HG03575 (cell line): ENCODE measurements around the gene ARHGEF2.
A peak's percentile ranks its signal among the peaks of the same experiment; 100 is the strongest.

Source experiments
- ATAC-seq: cut with Tn5 transposase; IDR thresholded peaks from one replicate; pipeline ENCODE4 v1.9.1; 2021; ENCODE audit not compliant: unreplicated experiment, insufficient number of reproducible peaks, low FRiP score; ENCODE audit errors: extremely low read depth

Gene ARHGEF2

DNA sequence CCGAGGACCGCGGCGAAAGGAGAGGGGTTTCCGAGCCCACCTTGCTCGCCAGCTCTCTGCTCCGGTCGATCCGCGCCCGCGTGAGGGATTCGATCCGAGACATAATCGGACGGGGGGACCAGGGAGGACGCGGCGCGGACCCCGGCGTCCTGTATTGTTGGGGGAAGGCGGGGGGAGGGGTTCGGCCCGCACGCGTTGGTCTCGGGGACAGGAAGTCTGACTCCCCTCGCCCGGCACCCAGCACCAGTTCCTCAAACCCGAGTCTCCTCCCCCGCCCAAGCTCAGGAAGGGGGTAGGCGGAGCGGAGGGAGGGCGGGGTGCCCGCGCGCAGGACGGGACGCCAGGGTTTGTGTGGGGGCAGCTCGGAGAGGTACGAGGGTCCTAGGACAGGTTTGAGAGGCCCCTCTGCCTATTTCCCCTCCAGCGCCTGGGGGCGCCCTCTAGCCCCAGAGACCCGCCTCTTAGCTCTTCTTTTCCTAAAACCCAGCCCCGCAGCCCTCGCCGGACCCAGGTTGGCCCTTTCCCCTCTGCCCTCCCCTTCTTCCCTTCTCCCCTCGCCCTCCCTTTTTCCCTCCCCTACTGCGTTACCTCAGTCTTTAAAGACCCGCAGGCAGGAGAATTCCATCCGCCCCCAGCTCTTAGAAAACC lies at the start of gene ARHGEF2:
ARHGEF2 (minus strand) TSS at position 223 of the 648 bp plus-strand sequence; CDS start at position 103, 120 bp downstream.
- ATAC-seq, result no peak

DNA sequence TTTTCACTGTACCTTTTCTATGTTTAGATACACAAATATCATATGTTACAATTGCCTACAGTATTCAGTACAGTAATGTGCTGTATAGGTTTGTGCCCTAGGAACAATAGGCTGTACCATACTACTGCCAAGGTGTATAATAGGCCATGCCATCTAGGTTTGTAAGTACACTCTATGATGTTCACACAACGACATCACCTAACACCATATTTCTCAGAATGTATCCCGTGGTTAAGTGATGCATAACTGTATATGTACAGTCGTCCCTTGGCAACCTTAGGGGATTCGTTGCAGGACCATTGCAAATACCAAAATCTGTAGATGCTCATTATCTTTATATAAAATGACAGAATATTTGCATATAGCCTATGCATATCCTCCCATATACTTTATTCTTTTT lies 48.2 kb upstream of the ARHGEF2 start:
- no peak for ATAC-seq

DNA sequence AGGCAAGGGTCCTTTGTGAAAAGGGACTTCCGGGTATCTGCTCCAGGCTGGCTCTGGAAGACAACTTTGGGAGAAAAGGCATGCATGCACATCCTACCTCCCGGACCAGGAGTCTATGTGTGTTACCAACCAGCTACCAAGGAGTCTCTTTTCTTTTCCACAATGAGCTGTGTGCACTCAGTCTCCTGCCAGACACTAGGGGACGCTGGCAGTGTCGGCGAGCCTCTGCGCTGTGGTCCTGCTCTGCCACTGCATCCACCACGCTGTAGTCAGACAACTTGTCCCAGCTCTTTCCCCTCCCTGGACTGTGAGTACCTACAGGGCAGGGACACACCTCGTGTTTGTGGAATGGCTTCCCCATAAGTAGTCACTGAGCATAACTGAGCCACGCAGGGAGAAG lies 47.5 kb upstream of the ARHGEF2 start:
- no peak for ATAC-seq

DNA sequence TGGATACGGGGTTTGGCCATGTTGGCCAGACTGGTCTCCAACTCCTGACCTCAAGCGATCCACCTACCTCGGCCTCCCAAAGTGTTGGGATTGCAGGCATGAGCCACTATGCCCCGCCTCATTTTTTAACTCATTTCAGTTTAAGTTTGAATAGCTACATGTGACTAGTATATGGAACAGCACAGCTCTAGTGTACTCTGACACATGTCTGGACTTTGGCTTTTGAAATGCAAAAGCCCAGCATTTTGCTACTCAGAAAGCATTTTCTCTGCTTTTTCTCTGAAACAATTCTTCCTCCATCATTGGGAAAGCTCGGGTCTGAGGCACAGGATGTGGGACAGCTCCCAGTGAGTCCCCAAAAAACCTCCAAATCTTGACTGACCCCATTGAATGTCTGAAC lies 46.5 kb upstream of the ARHGEF2 start:
- ATAC-seq, result no peak

DNA sequence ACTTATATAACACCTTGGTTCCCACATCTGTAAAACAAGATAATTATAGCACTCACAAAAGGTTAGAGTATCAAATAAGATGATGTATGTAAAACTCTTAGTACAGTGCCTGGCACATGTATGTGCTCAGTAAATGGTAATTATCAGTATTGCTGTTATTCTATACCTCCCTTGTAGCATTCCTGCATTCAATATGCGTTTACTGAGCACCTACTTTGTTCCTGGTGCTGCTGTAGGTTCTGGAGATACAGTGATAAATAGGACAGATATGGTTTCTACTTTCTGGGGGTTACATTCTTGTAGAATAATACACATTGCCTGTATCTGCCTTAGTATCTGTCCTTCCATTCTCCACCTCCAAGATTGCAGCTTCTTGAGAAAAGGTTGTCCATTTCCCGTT lies 43.6 kb upstream of the ARHGEF2 start:
- ATAC-seq, result no peak

DNA sequence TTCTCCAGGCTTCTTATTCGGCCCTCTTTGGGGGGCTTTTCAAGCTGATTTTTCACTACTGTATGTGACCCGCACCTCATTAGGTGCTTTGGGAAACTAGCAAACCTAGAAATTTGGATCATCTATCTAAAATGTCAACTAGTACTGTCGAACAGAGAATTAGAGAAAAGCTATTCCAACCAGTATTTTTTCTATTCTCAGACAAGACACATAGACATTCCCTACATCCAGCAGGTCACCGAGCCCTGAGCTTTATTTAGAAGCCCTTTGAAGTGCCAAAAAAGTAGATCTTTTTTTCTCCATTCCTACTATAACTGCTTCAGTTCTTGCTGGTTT lies 42.7 kb upstream of the ARHGEF2 start:
- no peak for ATAC-seq

DNA sequence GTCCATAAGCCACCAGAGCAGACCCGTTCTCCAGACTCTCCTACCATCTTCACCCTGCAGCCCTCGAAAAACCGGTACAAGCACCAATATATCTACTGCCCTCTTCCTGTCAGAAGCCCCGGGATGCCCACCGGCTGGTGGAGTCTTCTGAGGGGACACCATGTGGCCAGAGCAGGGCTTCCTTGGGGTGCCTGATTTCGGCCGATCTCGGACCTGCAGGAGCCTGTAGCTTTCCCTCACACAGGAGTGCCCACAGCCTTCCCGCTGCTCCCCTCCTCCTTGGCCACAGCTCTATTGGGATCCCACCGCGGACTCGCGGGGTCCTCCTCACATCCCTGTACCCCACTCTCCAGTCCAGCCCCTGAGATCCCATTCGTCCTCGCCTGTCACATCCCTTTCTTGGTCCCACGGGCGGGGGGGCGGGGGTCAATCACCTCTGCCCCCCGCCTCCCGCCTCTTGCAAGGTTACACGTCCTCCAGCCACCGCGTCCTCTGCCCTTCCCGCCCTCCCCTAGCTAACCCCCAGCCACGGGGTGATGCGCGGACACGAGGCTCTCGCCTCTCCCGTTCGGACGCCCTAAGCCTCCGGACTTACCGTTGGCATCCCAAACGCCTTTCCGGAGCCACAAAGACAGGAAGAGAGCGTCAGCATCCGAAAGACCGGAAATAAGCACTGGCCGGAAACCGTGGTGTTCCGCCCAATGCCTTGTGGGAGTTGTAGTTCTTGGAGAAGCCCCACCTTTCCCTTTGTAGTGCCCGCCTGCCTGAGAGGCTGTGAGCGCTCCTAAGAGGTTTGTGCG lies 42.1 kb upstream of the ARHGEF2 start, which contains the start of gene SSR2:
SSR2 (minus strand) TSS at position 659 of the 800 bp plus-strand sequence. CDS start 784 bp downstream, outside the sequence.
- ATAC-seq, result peak; percentile 86

DNA sequence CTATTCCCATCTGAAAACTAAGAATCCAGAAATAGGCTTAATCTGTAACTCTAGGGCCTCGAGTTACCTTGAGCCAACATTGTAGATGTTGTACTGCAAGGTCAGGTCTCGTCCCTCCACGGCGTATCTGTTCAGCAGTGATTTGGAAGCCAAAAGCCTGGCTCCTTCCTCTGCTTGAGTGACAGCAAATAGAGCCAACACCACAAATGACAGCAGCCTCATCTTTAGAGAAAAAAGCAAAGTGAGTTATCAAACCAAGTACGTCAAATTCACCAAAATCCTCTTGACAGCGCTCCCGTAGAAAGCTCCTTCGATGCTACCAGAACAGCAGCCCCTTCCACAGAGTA lies 41.6 kb upstream of the ARHGEF2 start:
- ATAC-seq, result no peak

DNA sequence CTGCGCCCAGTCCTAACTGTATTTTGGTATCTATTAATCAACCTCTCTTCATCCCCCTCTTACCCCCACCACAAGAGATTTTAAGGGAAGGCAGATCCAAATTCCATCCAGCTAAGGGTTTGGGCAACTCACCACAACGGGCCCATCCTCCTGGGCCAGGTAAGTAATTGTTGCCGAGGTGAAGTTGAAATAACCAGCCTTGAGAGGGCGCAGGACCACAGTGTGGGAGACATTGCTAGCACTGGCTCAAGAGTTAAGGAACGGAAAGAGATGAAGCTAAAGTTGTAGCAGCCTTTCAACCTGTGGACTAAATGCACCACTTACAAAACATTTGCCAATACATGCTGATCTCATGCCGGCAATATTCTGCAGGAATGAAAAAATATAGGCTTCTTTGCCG lies 36.5 kb upstream of the ARHGEF2 start:
- ATAC-seq, result no peak

DNA sequence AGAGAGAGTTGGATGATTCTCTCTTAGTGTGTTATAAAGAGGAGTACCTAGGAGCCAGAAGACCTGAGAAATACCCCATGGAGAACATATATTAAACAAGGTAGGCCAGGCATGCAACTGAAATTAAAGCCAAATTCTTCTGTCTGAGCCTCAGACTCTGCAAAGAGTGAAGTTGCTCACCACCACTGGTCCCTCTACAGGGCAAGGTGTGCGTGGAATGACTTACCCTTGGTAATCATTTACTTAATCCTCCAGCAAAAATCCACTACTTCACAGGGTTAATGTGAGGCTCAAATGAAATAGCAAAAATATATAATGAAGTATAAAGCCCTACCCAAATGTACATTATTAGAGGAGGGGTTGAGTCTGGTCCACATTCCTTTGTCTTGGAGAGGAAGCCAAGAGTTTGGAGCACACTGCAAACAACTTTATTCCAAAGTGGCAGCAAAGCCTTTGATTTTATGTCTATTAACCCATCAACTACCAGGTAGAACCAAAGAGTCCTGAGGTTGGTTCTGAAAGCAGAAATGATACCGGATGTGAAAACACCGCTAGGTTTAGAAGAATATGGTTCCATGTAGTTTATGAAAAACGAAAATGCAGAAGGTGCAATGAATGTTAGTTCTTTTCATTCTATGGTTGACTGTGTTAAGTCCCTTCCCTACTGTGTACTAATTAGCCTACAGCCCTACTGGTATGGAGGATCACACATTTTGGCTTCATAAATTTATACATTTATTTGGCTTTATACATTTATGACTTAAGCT lies 33.9 kb upstream of the ARHGEF2 start:
- peak; percentile 69 for ATAC-seq

DNA sequence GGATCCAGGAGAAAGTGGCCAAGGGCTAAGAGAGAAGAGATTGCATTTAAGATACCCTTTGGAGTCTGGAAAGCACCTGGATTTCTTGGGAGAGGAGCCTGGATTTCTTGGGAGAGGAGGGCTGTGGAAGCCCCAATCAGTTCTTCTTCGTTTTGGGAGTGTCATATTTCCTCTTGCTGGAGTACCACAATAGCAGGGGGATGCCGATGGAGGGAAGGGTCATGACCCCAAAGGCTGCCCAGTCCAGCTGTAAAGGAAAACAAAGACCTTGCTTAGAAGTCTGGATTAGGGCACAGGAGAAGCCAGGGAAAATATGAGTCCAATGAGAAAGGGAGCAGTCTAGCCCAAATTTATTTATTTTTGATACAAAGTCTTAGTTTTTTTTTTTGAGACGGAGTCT lies 31.1 kb upstream of the ARHGEF2 start:
- ATAC-seq, result no peak

DNA sequence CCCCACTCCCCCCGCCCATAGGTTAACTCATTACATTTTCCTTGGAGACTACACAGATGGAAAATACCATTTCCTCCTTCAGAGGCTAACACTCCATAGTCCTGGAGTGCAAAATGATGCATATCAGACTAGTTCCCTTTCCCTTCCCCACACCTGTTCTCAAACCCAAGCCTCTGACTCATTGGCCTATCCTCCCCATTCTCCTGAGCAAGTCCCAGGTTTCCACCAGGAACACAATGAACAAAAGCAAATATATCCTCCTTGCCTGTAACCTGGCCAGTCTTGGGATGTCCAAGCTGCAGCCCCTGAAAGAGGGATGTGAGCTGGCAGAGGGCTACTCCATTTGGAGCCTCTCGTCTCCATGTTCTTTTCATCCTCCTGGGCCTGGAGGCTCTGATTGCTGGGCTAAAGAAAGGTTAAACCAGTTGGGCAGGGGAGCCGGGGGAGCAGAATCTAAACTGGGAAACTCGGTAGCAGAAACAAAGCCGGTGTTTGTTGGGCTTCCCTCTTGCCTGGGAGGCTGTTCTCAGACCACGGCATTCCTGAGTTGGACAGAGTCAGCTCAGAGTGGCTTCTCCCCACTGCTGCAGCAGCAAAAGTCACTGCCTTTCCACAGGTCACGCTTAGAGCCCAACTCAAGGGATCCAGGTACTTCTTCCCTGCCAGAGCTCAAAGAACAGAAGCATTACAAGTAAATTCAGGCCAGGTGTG lies 28.5 kb upstream of the ARHGEF2 start:
- ATAC-seq, result no peak

DNA sequence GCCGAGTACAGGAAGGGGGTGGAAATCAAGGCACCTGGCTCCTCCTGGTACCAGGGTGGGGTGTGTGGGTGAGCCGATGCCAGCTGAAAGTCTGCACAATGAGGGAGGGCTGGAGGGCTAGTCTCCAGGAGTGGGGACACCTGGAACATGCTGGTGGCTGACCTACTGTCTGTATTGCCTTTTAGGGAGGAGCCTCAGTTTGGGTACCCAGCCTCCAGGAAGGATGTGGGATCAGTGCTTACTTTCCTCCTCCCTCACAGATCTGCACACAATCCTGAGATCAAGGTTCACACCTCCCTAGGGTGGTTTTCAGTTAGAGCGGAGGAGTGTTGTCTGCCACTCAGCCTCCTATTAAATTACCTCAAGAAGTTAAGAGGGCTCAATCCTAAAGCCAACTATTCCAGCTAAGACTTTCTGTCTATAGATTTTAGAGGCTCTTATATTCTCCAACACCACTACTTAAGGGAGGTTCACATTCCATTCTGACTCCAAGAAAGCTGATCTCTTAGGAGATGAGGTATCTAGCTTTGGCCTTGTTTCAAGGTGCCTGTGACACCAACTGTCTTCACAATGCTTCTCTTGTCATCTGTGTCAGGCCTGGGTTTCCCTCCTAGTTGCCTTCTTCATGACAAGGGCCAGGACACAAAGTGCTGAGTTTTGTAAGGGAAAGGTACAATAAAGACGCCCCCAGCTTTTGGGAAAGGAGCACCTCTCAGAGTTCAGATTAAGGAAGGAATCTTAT lies 26.7 kb upstream of the ARHGEF2 start:
- ATAC-seq, result no peak

DNA sequence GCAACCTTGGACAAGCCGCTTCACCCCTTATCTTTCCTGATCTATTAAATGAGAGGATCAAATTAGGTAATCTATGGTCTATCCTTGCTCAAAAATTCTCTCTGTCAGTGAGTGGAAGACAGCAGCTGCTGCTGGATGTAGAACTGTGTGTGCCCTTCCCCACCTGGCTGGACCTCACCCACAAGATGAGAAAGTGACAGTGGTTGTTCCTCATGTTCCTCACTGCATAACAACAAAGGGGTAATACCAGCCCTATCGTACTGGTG lies 25.5 kb upstream of the ARHGEF2 start:
- ATAC-seq, result no peak

DNA sequence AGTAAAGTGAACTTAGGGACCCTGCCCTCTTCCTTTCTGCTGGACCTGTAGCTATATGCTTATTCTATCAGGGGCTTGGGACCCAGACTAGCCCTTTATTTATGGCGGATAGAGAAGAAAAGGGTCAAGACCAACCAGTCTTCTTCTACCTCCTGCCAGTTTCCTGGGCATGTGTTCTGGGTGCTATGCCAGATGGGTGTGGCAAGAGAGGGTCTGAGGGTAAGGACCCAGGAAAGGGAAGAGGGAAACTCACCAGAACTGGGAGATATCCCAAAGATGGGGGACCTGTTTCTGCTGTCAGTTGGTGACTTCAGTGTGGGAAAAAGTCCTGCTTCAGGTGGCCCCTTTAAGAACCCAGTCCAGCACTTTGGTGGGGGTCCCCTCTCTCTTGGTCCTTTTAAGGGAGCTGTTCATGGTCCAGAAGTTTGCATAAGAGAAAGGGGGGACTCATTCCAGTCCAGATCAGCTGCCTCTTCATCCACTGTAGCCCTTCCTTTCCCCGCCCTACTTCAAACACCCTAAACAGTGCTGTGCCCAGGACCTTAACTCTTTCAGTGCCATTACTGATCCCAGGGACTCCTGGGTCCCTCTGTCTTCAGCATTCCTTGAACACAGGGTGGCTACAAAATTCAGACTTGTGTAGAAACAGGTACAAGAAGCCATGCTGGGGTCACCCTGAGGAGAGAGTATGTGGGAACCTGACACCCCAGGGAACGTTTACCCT lies 24.0 kb upstream of the ARHGEF2 start:
- ATAC-seq, result no peak

DNA sequence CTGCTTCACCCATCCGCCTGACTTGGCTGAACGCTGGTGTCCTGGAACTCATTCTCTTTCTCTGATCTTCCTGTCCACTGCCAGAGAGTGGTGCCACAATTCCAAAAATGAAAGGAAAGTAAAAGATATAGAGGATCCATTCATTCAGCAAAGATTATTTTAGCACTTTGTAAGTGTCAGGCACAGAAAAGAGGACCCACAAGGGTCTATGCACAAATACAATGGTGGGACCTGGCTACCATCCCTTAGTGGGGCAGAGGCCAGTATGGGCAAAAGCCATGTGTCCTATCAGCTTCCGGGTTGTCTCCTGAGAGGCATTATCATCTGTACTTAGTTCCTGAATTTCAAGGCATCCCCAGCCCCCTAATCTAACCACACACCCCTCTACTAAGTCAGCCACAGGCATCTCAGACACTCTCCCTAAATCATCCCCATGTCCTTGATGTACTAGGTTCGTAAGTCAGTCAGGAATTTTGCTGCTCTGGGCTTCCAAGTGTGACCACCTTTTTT lies 23.4 kb upstream of the ARHGEF2 start:
- ATAC-seq, result no peak

DNA sequence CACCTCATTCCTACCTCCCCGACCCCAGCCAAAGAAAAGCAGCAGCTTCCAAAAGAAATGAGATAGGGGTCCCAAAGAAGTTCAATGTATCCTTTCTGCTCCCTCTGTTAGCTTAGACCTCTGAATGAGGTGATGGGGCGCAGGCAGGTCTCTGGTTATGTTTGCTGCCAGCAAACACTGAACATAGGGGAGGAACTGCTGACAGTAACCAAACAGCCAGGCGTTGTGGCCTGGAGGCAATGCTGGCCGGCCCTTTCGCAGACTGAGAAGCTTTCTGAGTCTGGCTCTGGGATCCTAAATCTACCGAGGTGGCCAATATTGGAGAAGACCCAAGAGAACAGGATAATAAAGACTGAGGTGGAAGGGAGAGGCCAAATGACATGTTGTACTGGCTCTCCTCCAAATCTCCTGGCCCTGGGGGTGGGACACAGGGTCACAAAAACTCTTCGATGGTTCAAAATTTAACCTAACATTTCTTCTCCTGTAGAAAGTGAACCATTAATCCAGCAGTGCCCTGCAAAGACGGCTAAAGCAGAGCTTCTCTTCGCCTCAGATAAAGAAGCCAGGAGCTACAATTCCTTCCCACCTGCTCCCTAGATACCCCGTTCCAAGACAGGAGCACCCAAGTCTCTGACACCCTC lies 22.8 kb upstream of the ARHGEF2 start:
- ATAC-seq, result no peak

DNA sequence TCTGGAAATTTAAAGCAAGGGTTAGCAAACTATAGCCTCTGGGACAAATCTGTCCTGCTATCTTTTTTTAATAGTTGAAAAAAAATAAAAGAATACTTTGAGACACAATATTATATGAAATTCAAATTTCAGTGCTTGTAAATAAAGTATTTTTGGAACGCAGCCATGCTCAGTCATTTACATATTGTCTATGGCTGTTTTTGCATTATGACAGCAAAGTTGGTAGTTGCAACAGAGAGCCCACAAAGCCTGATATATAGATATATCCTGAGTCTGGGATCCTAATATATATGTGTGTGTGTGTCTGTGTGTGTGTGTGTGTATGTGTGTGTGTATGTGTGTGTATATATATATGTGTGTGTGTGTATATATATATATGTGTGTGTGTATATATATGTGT lies 21.6 kb upstream of the ARHGEF2 start:
- no peak for ATAC-seq
